AG04449 (cell line): ENCODE data around the gene TNRC18.
"Not testable (repeated sequence)": the region's sequence is repeated elsewhere in the genome, so short reads cannot be mapped to it uniquely, and the experiment has no call there.

Experiments
- CTCF ChIA-PET: fragments of 350-600 bp; formaldehyde crosslinking; extraction: SDS; loops from one replicate; lab custom pipeline; 2021; ENCODE audit warnings: antibody characterized with exemption; lab: Yijun Ruan, JAX
- POLR2A ChIA-PET: fragments of 400-600, 350-600 bp; formaldehyde crosslinking; extraction: SDS; loops from one replicate; lab custom pipeline; 2020; ENCODE audit warnings: antibody characterized with exemption, inconsistent platforms; lab: Yijun Ruan, JAX
- DNase-seq: peaks from one replicate; pipeline ENCODE4 v3.0.0-alpha.2; 2010; ENCODE audit warnings: low read depth, low spot score
- H3K4me3 ChIP-seq: 2 replicates; pipeline ENCODE4 v1.5.1; 2011; ENCODE audit warnings: low read depth, mild to moderate bottlenecking, control low read depth, low read length
- TF ChIP-seq, protein P1 (sequence below): IDR thresholded peaks from one replicate; pipeline ENCODE4 v1.5.1; 2011; ENCODE audit warnings: mild to moderate bottlenecking, moderate library complexity, low read length, control low read depth, inconsistent platforms; ENCODE audit not compliant: insufficient read depth; ENCODE audit errors: missing control alignments

TNRC18 gene

DNA sequence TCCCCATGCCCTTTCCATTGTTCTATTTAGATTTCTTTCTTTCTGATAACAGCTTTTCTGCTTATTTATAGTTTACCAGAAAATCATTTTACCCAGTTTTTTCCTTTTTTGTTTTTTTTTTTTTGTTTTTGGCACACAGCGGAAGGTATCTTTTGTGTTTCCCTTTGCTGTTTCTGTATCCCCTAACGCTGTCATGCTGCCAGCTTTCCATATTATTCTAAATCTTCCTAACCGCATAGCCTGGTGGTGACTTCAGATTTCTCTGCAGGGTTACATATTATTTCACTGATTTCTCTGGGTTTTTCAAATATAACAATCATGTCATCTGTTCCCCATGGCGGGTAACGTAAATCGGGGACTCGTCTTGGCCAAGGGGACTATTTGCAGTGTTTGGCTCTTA is 144.9 kb downstream of the TNRC18 start:
- H3K4me3 ChIP-seq = no peak overlapping the region
- ChIA-PET CTCF (no interaction called here), POLR2A (no interaction called here)
- DNase-seq = no peak
- TF ChIP-seq, protein P1, sequence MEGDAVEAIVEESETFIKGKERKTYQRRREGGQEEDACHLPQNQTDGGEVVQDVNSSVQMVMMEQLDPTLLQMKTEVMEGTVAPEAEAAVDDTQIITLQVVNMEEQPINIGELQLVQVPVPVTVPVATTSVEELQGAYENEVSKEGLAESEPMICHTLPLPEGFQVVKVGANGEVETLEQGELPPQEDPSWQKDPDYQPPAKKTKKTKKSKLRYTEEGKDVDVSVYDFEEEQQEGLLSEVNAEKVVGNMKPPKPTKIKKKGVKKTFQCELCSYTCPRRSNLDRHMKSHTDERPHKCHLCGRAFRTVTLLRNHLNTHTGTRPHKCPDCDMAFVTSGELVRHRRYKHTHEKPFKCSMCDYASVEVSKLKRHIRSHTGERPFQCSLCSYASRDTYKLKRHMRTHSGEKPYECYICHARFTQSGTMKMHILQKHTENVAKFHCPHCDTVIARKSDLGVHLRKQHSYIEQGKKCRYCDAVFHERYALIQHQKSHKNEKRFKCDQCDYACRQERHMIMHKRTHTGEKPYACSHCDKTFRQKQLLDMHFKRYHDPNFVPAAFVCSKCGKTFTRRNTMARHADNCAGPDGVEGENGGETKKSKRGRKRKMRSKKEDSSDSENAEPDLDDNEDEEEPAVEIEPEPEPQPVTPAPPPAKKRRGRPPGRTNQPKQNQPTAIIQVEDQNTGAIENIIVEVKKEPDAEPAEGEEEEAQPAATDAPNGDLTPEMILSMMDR = no peak

DNA sequence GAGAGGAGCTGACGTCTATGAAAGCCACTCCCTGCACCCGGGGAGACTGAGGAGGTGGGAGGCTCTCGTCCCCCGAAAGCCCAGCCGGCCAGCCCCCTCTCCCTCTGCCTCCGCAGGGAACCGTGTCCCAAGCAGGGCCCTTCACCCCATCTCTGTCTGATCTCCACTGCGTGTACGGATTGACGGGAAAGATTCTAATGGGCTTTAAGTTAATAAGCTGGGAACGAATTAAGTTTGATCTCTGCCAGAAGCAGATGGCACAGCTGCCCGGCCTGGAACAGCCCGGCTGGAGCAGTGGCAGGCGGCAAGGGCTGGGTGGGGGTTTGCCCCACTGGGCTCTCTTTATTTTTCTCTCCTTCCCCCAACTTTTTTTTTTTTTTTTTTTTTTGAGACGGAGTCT is 147.0 kb downstream of the TNRC18 start:
- TF ChIP-seq, protein P1 = no peak
- ChIA-PET POLR2A (no interaction called here), CTCF (interaction anchor here (1.4 kb wide), 1 partner anchor 37 kb away, joined by 3 read pairs; no protein-coding TSS in a partner anchor)
- no peak overlapping the region for H3K4me3 ChIP-seq
- DNase-seq = no peak

DNA sequence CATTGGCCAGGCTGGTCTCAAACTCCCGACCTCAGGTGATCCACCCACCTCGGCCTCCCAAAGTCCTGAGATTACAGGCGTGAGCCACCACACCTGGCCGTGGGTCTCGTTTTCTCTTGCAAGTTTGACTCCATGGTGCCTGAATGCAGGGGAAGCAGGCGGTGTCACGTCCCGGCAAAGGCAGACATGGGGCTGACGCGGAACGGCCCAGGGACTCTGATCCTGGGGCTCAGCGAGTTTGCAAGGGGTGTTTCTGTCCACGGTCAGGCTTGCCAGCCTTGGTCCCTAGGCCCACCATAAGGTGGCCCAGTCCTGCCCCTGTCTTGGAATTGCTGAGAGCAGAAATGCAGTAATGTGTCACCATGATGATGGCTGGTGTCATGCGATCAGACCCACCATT is 147.5 kb downstream of the TNRC18 start:
- CTCF ChIA-PET, H3K4me3 ChIP-seq, DNase-seq, POLR2A ChIA-PET: not testable (repeated sequence)

DNA sequence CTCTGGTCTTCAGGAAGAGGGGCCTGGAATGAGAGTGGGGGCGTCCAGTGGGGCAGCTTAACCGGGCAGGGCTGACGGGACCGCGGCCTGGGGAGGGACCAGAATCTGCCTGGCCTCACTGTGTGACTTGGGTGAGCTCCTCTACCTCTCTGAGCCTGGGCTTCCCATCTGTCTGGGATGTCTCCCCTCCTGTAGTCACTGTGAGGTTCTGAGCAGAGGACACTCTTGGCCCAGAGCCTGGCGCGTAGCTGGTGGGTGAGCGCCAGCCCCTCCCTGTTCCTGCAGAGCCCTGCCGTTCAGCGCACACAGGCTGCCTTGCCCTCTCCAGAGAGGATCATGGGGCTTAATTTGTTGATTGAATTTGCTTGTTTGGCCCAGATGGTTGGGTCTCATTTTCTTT is 148.1 kb downstream of the TNRC18 start:
- CTCF ChIA-PET, DNase-seq, H3K4me3 ChIP-seq: not testable (repeated sequence)
- POLR2A ChIA-PET = interaction anchor here (1.1 kb wide), 1 partner anchor 23 kb away, joined by 3 read pairs; no protein-coding TSS in a partner anchor

DNA sequence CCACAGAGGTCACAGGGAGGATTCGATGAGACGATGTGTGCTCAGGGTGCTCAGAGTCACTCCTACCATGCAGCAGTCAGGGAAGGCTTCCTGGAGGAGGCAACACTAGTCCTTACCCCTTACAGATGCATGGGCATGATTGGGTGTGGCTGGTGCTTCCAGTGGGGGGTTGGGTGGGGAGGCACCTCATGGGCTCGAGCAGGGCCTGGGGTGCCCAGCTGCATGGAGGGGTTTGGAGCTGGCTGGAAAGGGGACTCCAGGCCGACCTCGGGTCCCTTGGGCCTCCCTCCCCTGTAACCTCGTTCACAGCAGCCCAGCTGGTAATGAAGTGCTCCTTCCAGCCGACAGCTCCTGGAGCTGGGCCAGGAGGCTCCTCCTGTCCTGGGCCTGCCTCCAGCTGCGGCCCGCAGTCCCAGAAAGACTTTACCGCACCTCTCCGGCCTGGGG is 148.6 kb downstream of the TNRC18 start:
- CTCF ChIA-PET, H3K4me3 ChIP-seq, DNase-seq: not testable (repeated sequence)
- POLR2A ChIA-PET = interaction anchor here (1.1 kb wide), 1 partner anchor 23 kb away, joined by 3 read pairs; no protein-coding TSS in a partner anchor

DNA sequence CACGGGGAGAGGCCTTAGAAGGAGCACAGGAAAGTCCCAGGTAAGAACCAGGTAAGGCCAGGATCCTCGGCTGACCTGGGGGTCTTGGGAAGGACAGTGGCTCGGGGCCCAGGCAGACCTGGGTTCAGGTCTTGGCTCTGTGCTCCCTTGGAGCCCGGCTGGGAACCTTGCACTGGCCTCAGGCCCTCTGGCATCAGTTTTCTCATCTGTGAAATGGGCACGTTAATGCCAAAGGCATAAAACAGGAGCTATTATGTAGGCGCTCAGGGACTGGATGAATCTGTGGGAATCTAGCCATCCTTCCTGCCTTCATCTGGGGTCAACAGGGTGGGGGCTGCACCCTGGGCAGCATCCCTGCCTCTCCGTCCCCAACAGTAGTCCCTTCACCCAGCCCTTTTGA is 149.2 kb downstream of the TNRC18 start:
- TF ChIP-seq, protein P1 = no peak
- ChIA-PET CTCF (no interaction called here), POLR2A (interaction anchor here (1.1 kb wide), 1 partner anchor 24 kb away, joined by 3 read pairs; no protein-coding TSS in a partner anchor)
- no peak for DNase-seq
- H3K4me3 ChIP-seq = no peak overlapping the region

DNA sequence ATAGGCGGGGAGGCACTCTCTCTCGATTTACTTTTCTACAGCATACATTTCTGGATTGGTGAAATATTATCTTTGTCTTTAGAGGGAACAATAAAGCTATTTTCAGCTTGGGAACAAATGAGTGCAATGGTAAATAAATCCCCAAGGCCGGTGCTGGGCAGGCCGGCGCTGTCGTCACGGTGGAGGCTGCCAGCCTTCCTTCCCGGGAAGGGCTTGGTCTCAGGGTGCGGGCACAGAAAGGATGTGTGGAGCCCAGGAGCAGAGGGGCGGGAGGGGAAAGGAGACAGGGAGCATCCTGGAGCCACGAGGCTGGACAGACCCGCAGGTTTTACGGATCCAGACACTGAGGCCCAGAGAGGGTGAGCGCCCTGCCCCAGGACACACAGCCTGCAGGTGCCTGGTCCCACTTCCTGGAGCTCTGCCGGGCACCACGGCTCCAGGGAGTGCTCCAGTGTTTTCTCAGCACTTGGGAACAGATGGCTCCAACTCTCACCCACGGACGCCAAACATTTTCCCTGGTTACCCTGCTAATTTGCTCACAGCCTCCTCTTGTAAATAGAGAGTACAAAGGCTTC is 149.7 kb downstream of the TNRC18 start:
- DNase-seq, H3K4me3 ChIP-seq, CTCF ChIA-PET, POLR2A ChIA-PET: not testable (repeated sequence)

DNA sequence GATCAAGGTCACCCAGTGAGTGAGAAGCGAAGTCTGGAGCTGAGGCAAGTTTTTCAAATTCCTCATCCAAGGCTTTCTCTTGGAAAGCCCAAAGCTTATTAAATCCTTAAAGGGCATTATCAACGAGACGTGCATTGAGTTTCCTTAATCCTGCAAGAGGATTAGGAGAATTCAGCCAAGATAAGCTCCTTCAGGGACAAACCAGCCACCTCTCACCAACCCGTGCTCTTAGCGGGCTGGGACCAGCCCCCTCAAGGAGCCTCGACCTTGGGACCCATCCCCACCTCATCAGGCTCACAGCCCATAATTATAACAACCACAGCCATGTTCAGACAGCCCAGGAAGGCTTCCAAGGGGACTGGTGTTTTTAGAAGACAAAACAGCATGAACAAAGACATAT is 152.8 kb downstream of the TNRC18 start:
- TF ChIP-seq, protein P1 = no peak
- DNase-seq = no peak
- H3K4me3 ChIP-seq = no peak overlapping the region
- ChIA-PET POLR2A (no interaction called here), CTCF (interaction anchor here (1.2 kb wide), 1 partner anchor 30 kb away, joined by 4 read pairs; no protein-coding TSS in a partner anchor)

DNA sequence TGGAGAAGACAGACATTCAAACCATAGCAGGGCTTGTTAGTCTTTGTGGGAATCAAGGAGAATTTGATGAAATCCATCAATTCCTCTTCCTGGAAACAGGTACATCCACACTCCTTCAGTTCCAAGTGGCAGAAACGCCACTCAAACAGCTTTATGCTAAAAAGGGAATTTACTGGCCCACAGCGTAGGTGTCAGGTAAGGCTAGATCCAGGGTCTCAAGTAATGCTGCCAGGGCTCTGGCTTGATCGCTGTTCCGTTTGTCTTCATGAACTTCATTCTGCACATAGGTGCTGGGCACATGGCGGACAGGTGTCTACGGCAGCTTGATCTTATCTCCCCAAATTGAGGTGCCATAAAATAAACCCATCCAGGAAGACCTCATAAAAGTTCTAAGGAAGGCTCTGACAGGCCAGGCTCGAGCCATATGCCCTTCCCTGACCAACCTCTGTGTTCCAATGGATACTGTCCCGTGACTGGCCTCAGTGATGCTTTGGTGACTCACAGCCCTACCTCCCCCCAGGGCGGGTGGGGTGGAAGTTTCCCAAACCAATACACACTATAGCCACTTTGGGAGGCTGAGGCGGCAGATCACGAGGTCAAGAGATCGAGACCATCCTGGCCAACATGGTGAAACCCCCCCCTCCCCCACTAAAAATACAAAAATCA is 153.5 kb downstream of the TNRC18 start:
- CTCF ChIA-PET, DNase-seq, POLR2A ChIA-PET, H3K4me3 ChIP-seq: not testable (repeated sequence)

DNA sequence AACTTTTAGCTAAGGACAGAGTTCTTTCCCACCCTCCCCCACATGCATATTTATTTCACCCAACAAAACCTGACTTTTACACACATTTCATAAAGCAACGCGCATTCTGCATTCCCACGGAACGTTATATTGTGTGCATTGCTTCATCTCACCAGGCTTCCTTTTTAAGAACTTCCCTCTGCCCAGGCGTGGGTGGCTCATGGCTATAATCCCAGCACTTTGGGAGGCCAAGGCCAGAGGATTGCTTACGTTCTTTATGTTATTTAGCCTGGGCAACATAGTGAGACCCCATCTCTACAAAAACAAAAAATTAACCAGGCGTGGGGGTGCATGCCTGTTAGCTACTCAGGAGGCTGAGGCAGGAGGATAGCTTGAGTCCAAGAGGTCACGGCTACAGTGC is 155.8 kb downstream of the TNRC18 start:
- POLR2A ChIA-PET, H3K4me3 ChIP-seq, CTCF ChIA-PET, DNase-seq: not testable (repeated sequence)
